ENCODE results near the gene SLC7A1. TPM values are rescaled to one million over a fixed set of nuclear protein-coding genes. Genes with fewer than 3 reads are reported as not detected.

Gene SLC7A1
- polyA plus RNA-seq, 4 donors: 3.2 to 34.6 (median 7.5) TPM

- Histone ChIP-seq H3K27me3 (ENCODE audit: control insufficient read depth in 3 of 3, insufficient read depth in 3 of 3, low read length in 3 of 3) (peaks cover 0 to 7% (median 0%) of the 10 kb centered on the region in 3 donors), H3K27ac (ENCODE audit: low read depth in 1 of 3, low read length in 2 of 3) (peak overlapping the region; percentile 68 to 91 (median 82)), H3K36me3 (ENCODE audit: control insufficient read depth in 3 of 3, insufficient read depth in 2 of 3, low read depth in 1 of 3, low read length in 3 of 3) (peaks cover 0 to 4% (median 0%) of the 10 kb centered on the region in 3 donors), H3K9me3 (ENCODE audit: control insufficient read depth in 2 of 2, insufficient read depth in 1 of 2, low read depth in 1 of 2, low read length in 1 of 2) (no peaks in the 10 kb centered on the region), H3K4me1 (ENCODE audit: control insufficient read depth in 3 of 3, insufficient read depth in 2 of 3, low read depth in 1 of 3, low read length in 2 of 3) (peaks cover 0 to 6% (median 0%) of the 10 kb centered on the region in 3 donors), H3K4me3 (ENCODE audit: low read depth in 1 of 3, low read length in 3 of 3) (peak overlapping the region; percentile 65 to 88 (median 77))
- DNase-seq (peak; percentile 68 to 86), FAIRE-seq (no peak)
- WGBS, 3 donors: 3 to 17% (median 15%) methylated on average over 9 of the region's 9 CpGs
Measured at GRCh38 chr13:29594303-29594709, 1.2 kb downstream of the SLC7A1 start.

DNA sequence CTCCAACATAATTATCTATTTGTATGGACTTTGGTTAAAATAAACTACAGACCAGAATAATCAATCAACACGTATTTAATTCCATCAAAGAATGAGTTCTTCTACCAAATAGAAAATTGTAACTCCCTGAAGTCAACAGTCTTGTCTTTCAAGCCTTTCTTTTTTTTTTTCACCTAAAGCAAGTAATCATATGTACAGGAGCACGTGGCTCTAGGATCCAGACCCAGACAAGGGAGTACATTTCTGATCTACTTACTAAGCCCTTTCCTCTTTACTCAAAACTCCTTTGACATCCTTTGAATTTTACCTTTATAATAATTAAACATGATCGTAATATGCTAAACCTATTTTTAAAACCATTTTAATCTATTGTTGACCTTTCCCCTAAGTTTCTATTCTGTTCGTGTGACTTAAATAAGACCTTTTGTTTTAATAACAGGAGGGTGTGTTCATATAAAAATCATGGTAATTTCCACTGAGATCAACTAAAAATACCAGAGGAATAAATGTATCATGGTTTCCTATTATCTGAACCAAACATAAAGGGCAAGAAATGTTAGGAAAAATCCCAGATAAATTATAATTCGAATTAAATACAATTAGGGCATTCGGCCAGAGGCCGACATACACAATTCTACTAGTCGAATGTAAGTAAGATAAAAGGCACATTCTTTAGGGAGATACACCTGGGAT lies 1.7 kb downstream of the SLC7A1 start:
- Histone ChIP-seq H3K27me3 (ENCODE audit: control insufficient read depth in 3 of 3, insufficient read depth in 3 of 3, low read length in 3 of 3) (peaks cover 0 to 7% (median 0%) of the 10 kb centered on the region in 3 donors), H3K27ac (ENCODE audit: low read depth in 1 of 3, low read length in 2 of 3) (no peak overlapping the region), H3K4me1 (ENCODE audit: control insufficient read depth in 3 of 3, insufficient read depth in 2 of 3, low read depth in 1 of 3, low read length in 2 of 3) (peaks cover 0 to 6% (median 0%) of the 10 kb centered on the region in 3 donors), H3K4me3 (ENCODE audit: low read depth in 1 of 3, low read length in 3 of 3) (peak overlapping the region in 1 of 3 donors; percentile 88), H3K9me3 (ENCODE audit: control insufficient read depth in 2 of 2, insufficient read depth in 1 of 2, low read depth in 1 of 2, low read length in 1 of 2) (no peaks in the 10 kb centered on the region), H3K36me3 (ENCODE audit: control insufficient read depth in 3 of 3, insufficient read depth in 2 of 3, low read depth in 1 of 3, low read length in 3 of 3) (peaks cover 0 to 8% (median 0%) of the 10 kb centered on the region in 3 donors)
- WGBS, 3 donors: 17 to 54% (median 20%) methylated on average over 8 of the region's 8 CpGs
- no peak for DNase-seq
- FAIRE-seq: no peak

GRCh38 chr13:29591310-29591709 lies 4.2 kb downstream of the SLC7A1 start:
- H3K36me3 ChIP-seq (ENCODE audit: control insufficient read depth in 3 of 3, insufficient read depth in 2 of 3, low read depth in 1 of 3, low read length in 3 of 3): peaks cover 0 to 10% (median 0%) of the 10 kb centered on the region in 3 donors
- DNase-seq (peak in 1 of 2 donors; percentile 33), FAIRE-seq (no peak)
- WGBS, 3 donors: 64 to 82% (median 71%) methylated on average over 5 of the region's 5 CpGs
- H3K4me1 ChIP-seq (ENCODE audit: control insufficient read depth in 3 of 3, insufficient read depth in 2 of 3, low read depth in 1 of 3, low read length in 2 of 3): peaks cover 0 to 5% (median 0%) of the 10 kb centered on the region in 3 donors
- H3K27me3 ChIP-seq (ENCODE audit: control insufficient read depth in 3 of 3, insufficient read depth in 3 of 3, low read length in 3 of 3): peaks cover 0 to 2% (median 0%) of the 10 kb centered on the region in 3 donors
- H3K9me3 ChIP-seq (ENCODE audit: control insufficient read depth in 2 of 2, insufficient read depth in 1 of 2, low read depth in 1 of 2, low read length in 1 of 2): no peaks in the 10 kb centered on the region
- no peak overlapping the region for H3K27ac ChIP-seq (ENCODE audit: low read depth in 1 of 3, low read length in 2 of 3)
- no peak overlapping the region for H3K4me3 ChIP-seq (ENCODE audit: low read depth in 1 of 3, low read length in 3 of 3)

GRCh38 chr13:29589967-29590366 lies 5.5 kb downstream of the SLC7A1 start:
- DNase-seq (no peak), FAIRE-seq (no peak)
- Histone ChIP-seq H3K27ac (ENCODE audit: low read depth in 1 of 3, low read length in 2 of 3) (no peak overlapping the region), H3K4me3 (ENCODE audit: low read depth in 1 of 3, low read length in 3 of 3) (no peak overlapping the region), H3K4me1 (ENCODE audit: control insufficient read depth in 3 of 3, insufficient read depth in 2 of 3, low read depth in 1 of 3, low read length in 2 of 3) (no peaks in the 10 kb centered on the region), H3K36me3 (ENCODE audit: control insufficient read depth in 3 of 3, insufficient read depth in 2 of 3, low read depth in 1 of 3, low read length in 3 of 3) (peaks cover 0 to 10% (median 0%) of the 10 kb centered on the region in 3 donors), H3K27me3 (ENCODE audit: control insufficient read depth in 3 of 3, insufficient read depth in 3 of 3, low read length in 3 of 3) (no peaks in the 10 kb centered on the region), H3K9me3 (ENCODE audit: control insufficient read depth in 2 of 2, insufficient read depth in 1 of 2, low read depth in 1 of 2, low read length in 1 of 2) (no peaks in the 10 kb centered on the region)
- WGBS, 3 donors: 77 to 82% (median 81%) methylated on average over 7 of the region's 7 CpGs

- Histone ChIP-seq H3K9me3 (ENCODE audit: control insufficient read depth in 2 of 2, insufficient read depth in 1 of 2, low read depth in 1 of 2, low read length in 1 of 2) (no peaks in the 10 kb centered on the region), H3K4me1 (ENCODE audit: control insufficient read depth in 3 of 3, insufficient read depth in 2 of 3, low read depth in 1 of 3, low read length in 2 of 3) (no peaks in the 10 kb centered on the region), H3K27me3 (ENCODE audit: control insufficient read depth in 3 of 3, insufficient read depth in 3 of 3, low read length in 3 of 3) (no peaks in the 10 kb centered on the region), H3K4me3 (ENCODE audit: low read depth in 1 of 3, low read length in 3 of 3) (no peak overlapping the region), H3K36me3 (ENCODE audit: control insufficient read depth in 3 of 3, insufficient read depth in 2 of 3, low read depth in 1 of 3, low read length in 3 of 3) (peaks cover 0 to 10% (median 0%) of the 10 kb centered on the region in 3 donors), H3K27ac (ENCODE audit: low read depth in 1 of 3, low read length in 2 of 3) (no peak overlapping the region)
- FAIRE-seq (no peak), DNase-seq (no peak)
- WGBS, 3 donors: 69 to 91% (median 87%) methylated on average over 6 of the region's 6 CpGs
Measured at GRCh38 chr13:29589234-29589633, 6.3 kb downstream of the SLC7A1 start.

DNA sequence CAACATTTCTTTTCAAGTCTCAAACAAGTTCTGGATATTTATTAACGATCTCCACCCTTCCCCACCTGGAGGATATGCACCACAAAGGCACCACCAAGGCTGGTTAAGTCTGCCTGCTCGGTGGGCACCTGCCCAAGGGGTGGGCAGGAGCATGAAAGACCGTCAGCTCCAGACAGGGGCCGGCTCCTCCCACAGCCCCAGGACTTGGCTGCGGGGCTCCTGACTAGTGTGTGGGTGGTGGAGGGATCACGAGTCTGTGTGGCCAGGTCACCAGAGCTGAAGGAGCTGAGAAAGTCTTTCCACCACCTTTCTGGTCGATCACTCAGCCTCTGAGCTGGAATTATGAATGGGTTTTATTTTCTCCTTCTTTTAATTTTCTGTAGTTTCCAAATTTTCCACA lies 7.8 kb downstream of the SLC7A1 start:
- 56 to 75% (median 70%) methylated on average over 7 of the region's 7 CpGs for WGBS, 3 donors
- H3K9me3 ChIP-seq (ENCODE audit: control insufficient read depth in 2 of 2, insufficient read depth in 1 of 2, low read depth in 1 of 2, low read length in 1 of 2): no peaks in the 10 kb centered on the region
- peaks cover 0 to 4% (median 0%) of the 10 kb centered on the region in 3 donors for H3K4me1 ChIP-seq (ENCODE audit: control insufficient read depth in 3 of 3, insufficient read depth in 2 of 3, low read depth in 1 of 3, low read length in 2 of 3)
- H3K27me3 ChIP-seq (ENCODE audit: control insufficient read depth in 3 of 3, insufficient read depth in 3 of 3, low read length in 3 of 3): no peaks in the 10 kb centered on the region
- no peak overlapping the region for H3K4me3 ChIP-seq (ENCODE audit: low read depth in 1 of 3, low read length in 3 of 3)
- H3K27ac ChIP-seq (ENCODE audit: low read depth in 1 of 3, low read length in 2 of 3): no peak overlapping the region
- DNase-seq (no peak), FAIRE-seq (no peak)
- H3K36me3 ChIP-seq (ENCODE audit: control insufficient read depth in 3 of 3, insufficient read depth in 2 of 3, low read depth in 1 of 3, low read length in 3 of 3): peaks cover 0 to 10% (median 0%) of the 10 kb centered on the region in 3 donors

GRCh38 chr13:29583073-29583785 lies 12.3 kb downstream of the SLC7A1 start:
- Histone ChIP-seq H3K9me3 (ENCODE audit: control insufficient read depth in 2 of 2, insufficient read depth in 1 of 2, low read depth in 1 of 2, low read length in 1 of 2) (no peaks in the 10 kb centered on the region), H3K27ac (ENCODE audit: low read depth in 1 of 3, low read length in 2 of 3) (peak overlapping the region in 1 of 3 donors; percentile 58), H3K27me3 (ENCODE audit: control insufficient read depth in 3 of 3, insufficient read depth in 3 of 3, low read length in 3 of 3) (no peaks in the 10 kb centered on the region), H3K36me3 (ENCODE audit: control insufficient read depth in 3 of 3, insufficient read depth in 2 of 3, low read depth in 1 of 3, low read length in 3 of 3) (peaks cover 0 to 7% (median 0%) of the 10 kb centered on the region in 3 donors), H3K4me3 (ENCODE audit: low read depth in 1 of 3, low read length in 3 of 3) (no peak overlapping the region), H3K4me1 (ENCODE audit: control insufficient read depth in 3 of 3, insufficient read depth in 2 of 3, low read depth in 1 of 3, low read length in 2 of 3) (peaks cover 0 to 7% (median 0%) of the 10 kb centered on the region in 3 donors)
- WGBS, 3 donors: 50 to 75% (median 71%) methylated on average over 7 of the region's 7 CpGs
- DNase-seq (peak in 1 of 2 donors; percentile 32), FAIRE-seq (no peak)

DNA sequence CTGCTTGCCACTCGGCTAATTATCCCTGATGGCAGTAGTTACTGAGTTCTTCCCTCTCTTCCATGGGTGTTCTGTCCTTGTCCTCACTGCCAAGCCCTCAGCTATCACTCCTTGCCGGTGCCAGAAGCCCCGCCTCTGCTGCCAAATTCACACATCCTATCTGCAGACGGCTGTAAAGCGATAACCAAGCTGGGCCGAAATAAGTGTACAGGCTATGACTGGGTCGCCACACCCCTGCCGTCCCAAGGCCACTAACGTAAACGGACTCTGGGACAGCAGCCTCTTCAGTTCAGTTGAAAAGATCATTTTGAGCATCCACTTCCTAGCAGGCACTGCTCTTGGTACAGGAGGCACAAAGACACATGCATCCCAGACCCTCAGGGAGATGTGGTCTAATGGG lies 13.3 kb downstream of the SLC7A1 start:
- Histone ChIP-seq H3K9me3 (ENCODE audit: control insufficient read depth in 2 of 2, insufficient read depth in 1 of 2, low read depth in 1 of 2, low read length in 1 of 2) (no peaks in the 10 kb centered on the region), H3K36me3 (ENCODE audit: control insufficient read depth in 3 of 3, insufficient read depth in 2 of 3, low read depth in 1 of 3, low read length in 3 of 3) (peaks cover 0 to 5% (median 0%) of the 10 kb centered on the region in 3 donors), H3K27ac (ENCODE audit: low read depth in 1 of 3, low read length in 2 of 3) (peak overlapping the region in 1 of 3 donors; percentile 58), H3K4me3 (ENCODE audit: low read depth in 1 of 3, low read length in 3 of 3) (no peak overlapping the region), H3K4me1 (ENCODE audit: control insufficient read depth in 3 of 3, insufficient read depth in 2 of 3, low read depth in 1 of 3, low read length in 2 of 3) (peaks cover 0 to 7% (median 0%) of the 10 kb centered on the region in 3 donors), H3K27me3 (ENCODE audit: control insufficient read depth in 3 of 3, insufficient read depth in 3 of 3, low read length in 3 of 3) (no peaks in the 10 kb centered on the region)
- WGBS, 3 donors: 12 to 51% (median 47%) methylated on average over 10 of the region's 10 CpGs
- DNase-seq (peak in 1 of 2 donors; percentile 89), FAIRE-seq (no peak)
